ENCODE results near the gene CELSR1. TPM values are rescaled to one million over a fixed set of nuclear protein-coding genes. Genes with fewer than 3 reads are reported as not detected.

The CELSR1 gene
- total and polyA plus RNA-seq, 2 of the 13 experiments (the other 11 are each of a cell fraction or from before 2014, with no cell fraction given): 0.78 to 1.8 TPM

DNA sequence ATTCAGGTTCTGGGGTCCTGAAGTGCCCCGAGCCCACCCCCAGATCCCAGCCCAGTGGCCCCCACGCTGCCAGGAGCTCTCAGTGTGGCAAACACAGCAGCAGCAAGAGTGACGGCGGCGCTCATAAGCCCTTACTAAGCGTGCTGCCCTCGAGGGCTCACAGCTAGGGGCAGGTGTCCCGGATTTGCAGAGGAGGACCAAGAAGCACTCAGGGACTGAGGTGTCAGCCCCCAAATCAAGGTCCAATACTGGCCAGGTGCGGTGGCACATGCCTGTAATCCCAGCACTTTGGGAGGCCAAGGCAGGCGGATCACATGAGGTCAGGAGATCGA is 25.4 kb downstream of the CELSR1 start (continued):
- TF ChIP-seq AGO1 (IDR thresholded peaks at IDR 0.05; ENCODE audit: low read depth, low read length, poor library complexity, severe bottlenecking) (no peak), ZNF75D (CRISPR knock-in tag; IDR thresholded peaks at IDR 0.05; ENCODE audit: borderline replicate concordance) (no peak), ZNF652 (CRISPR knock-in tag; IDR thresholded peaks at IDR 0.05; ENCODE audit: borderline replicate concordance, low read depth) (no peak)

DNA sequence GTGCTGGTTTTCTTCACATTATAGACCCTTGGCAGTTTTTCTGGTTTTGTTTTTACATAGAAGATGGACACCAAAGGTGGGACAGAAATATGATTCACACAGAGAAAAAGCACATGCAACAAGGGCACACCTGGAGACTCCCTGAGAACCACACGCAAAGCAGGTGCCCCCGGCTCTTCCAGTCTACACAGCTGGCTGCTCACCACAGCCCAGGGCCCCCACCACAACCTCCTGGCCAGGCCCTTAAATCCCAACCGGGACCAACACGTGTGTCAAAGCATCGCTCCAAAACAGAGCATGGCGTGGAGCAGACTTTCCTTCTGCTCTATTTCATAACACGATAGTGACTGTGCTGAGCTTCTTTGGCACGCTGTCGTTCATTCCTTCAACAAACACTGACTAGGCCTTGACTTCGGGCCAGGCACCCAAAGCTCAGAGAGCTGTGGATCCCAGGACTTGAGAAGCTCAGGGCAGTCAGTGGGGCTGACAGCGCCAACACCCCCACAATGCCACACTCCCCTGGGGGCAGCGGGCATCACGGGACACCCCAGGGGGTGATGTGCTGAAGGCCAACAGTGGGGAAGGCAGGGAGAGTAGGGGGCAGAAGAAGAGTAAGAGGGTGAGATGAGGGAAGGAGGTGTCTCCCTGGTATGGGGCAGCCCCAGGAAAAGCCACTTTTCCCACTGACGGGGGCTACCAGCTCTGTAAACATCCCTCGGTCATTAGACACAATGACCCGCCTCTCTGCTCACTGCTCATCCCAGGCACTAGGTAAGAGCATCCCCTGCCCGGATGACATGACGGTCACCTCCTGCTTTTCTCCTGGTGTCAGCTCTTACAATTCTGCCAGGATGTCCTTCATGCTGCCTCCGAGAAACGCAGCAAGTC is 26.0 kb downstream of the CELSR1 start:
- Histone ChIP-seq H3K4me2 (ENCODE audit: low read depth, low read length) (no peak overlapping the region), H3K4me1 (ENCODE audit: insufficient read depth, low read length) (no peaks in the 10 kb centered on the region), H3K9ac (ENCODE audit: insufficient read depth, low read depth, low read length) (no peak overlapping the region), H3K27ac (ENCODE audit: extremely low read length, insufficient read depth, low read length) (no peak overlapping the region), H4K20me1 (ENCODE audit: insufficient read depth, low read length) (no peaks in the 10 kb centered on the region), H2AFZ (ENCODE audit: low read length) (no peak overlapping the region), H3K27me3 (ENCODE audit: control insufficient read depth in 1 of 2, insufficient read depth in 2 of 2, low read length in 2 of 2) (peaks cover 0 to 12% of the 10 kb centered on the region in 2 experiments; a peak in 3 of 5 replicates), H3K4me3 (replicated peaks in 1 of 3; ENCODE audit: insufficient read depth in 1 of 3, low read depth in 2 of 3, low read length in 3 of 3) (no peak overlapping the region), H3K36me3 (replicated peaks in 1 of 2; ENCODE audit: control insufficient read depth in 1 of 2, insufficient read depth in 2 of 2, low read length in 2 of 2) (no peaks in the 10 kb centered on the region), H3K79me2 (ENCODE audit: insufficient read depth, low read length) (no peaks in the 10 kb centered on the region), H3K9me3 (ENCODE audit: low read length) (no peaks in the 10 kb centered on the region)
- WGBS (ENCODE audit: low lambda C conversion rate): 69% methylated on average over 15 of the region's 20 CpGs
- ChIA-PET CTCF (ENCODE audit: low intra/inter-chr PET ratio, low total read pairs) (no interaction called here), POLR2A (no interaction called here)
- FAIRE-seq (no peak), ATAC-seq (no peak), DNase-seq (ENCODE audit: low spot score) (no peak)
- no peak for TF ChIP-seq MYNN (CRISPR knock-in tag; IDR thresholded peaks at IDR 0.05; ENCODE audit: low read depth)
- no peak for TF ChIP-seq FLYWCH1 (CRISPR knock-in tag; IDR thresholded peaks at IDR 0.05)
- no peak for TF ChIP-seq ZNF543 (CRISPR knock-in tag; IDR thresholded peaks at IDR 0.05)
- TF ChIP-seq ZNF142 (CRISPR knock-in tag; IDR thresholded peaks at IDR 0.05): no peak
- no peak for TF ChIP-seq MBNL3 (CRISPR knock-in tag; conservative IDR thresholded peaks at IDR 0.05)
- TF ChIP-seq ZNF484 (CRISPR knock-in tag; IDR thresholded peaks at IDR 0.05; ENCODE audit: borderline replicate concordance, low read depth): no peak
- TF ChIP-seq ZNF850 (CRISPR knock-in tag; conservative IDR thresholded peaks at IDR 0.05): no peak
- TF ChIP-seq, protein P1, sequence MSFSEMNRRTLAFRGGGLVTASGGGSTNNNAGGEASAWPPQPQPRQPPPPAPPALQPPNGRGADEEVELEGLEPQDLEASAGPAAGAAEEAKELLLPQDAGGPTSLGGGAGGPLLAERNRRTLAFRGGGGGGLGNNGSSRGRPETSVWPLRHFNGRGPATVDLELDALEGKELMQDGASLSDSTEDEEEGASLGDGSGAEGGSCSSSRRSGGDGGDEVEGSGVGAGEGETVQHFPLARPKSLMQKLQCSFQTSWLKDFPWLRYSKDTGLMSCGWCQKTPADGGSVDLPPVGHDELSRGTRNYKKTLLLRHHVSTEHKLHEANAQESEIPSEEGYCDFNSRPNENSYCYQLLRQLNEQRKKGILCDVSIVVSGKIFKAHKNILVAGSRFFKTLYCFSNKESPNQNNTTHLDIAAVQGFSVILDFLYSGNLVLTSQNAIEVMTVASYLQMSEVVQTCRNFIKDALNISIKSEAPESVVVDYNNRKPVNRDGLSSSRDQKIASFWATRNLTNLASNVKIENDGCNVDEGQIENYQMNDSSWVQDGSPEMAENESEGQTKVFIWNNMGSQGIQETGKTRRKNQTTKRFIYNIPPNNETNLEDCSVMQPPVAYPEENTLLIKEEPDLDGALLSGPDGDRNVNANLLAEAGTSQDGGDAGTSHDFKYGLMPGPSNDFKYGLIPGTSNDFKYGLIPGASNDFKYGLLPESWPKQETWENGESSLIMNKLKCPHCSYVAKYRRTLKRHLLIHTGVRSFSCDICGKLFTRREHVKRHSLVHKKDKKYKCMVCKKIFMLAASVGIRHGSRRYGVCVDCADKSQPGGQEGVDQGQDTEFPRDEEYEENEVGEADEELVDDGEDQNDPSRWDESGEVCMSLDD (CRISPR knock-in tag; IDR thresholded peaks at IDR 0.05; ENCODE audit: borderline replicate concordance): no peak
- intact Hi-C loops (cut with micrococcal nuclease; ENCODE audit: unreplicated experiment): no loop called here
- in situ Hi-C loops (cut with HindIII; ENCODE audit: extremely low pct_ligation_motif_present, low pct_unique_long_range_greater_than_20kb): no loop called here
- BruUV-seq (replicated peaks): no TSS peak
